Measurements from ENCODE around the gene TXNRD3.

The TXNRD3 gene

GRCh38 chr3:126571078-126571477, 83.8 kb downstream of the TXNRD3 start:
- H3K4me3 ChIP-seq (ENCODE audit: low read length), result no peak overlapping the region
- H3K79me2 ChIP-seq (ENCODE audit: control insufficient read depth, insufficient read depth, low read length), result no peaks in the 10 kb centered on the region
- no peak overlapping the region for H3K9ac ChIP-seq (ENCODE audit: low read length)
- H3K18ac ChIP-seq (ENCODE audit: low read length), result no peak overlapping the region
- H3K27me3 ChIP-seq (ENCODE audit: insufficient read depth, low read length, poor library complexity), result no peaks in the 10 kb centered on the region
- H4K5ac ChIP-seq (ENCODE audit: low read length), result no peak overlapping the region
- no peak overlapping the region for H2BK15ac ChIP-seq (replicated peaks; ENCODE audit: low read depth)
- no peaks in the 10 kb centered on the region for H3K36me3 ChIP-seq (ENCODE audit: control insufficient read depth, insufficient read depth, low read length)
- H2BK120ac ChIP-seq (ENCODE audit: low read depth, low read length), result no peak overlapping the region
- no peak overlapping the region for H2BK5ac ChIP-seq (ENCODE audit: low read length)
- no CpG with 5 or more reads among the region's 7 CpGs for WGBS (ENCODE audit: extremely low coverage, insufficient coverage, low lambda C conversion rate)
- H3K4ac ChIP-seq (ENCODE audit: low read depth, low read length), result no peak overlapping the region
- DNase-seq, result no peak
- H3K56ac ChIP-seq (ENCODE audit: low read length), result no peak overlapping the region
- no peak overlapping the region for H3K23ac ChIP-seq (ENCODE audit: low read length)
- H2AK5ac ChIP-seq (ENCODE audit: low read length), result no peak overlapping the region
- H3K79me1 ChIP-seq (ENCODE audit: low read length), result no peaks in the 10 kb centered on the region
- H3K4me2 ChIP-seq (ENCODE audit: low read length), result no peak overlapping the region
- no peak overlapping the region for H3K27ac ChIP-seq (ENCODE audit: low read depth, low read length)
- no peaks in the 10 kb centered on the region for H3K4me1 ChIP-seq (ENCODE audit: control insufficient read depth, low read depth, low read length)
- no peak overlapping the region for H4K8ac ChIP-seq (ENCODE audit: low read depth, low read length)

- peak; percentile 45 for DNase-seq
- Histone ChIP-seq H3K4me2 (ENCODE audit: low read length) (no peak overlapping the region), H2BK120ac (ENCODE audit: low read depth, low read length) (no peak overlapping the region), H3K4me3 (ENCODE audit: low read length) (no peak overlapping the region), H3K27me3 (ENCODE audit: insufficient read depth, low read length, poor library complexity) (no peaks in the 10 kb centered on the region), H3K4me1 (ENCODE audit: control insufficient read depth, low read depth, low read length) (no peaks in the 10 kb centered on the region), H3K23ac (ENCODE audit: low read length) (no peak overlapping the region), H4K8ac (ENCODE audit: low read depth, low read length) (no peak overlapping the region), H2BK5ac (ENCODE audit: low read length) (no peak overlapping the region), H3K18ac (ENCODE audit: low read length) (no peak overlapping the region), H3K27ac (ENCODE audit: low read depth, low read length) (no peak overlapping the region), H4K5ac (ENCODE audit: low read length) (no peak overlapping the region), H3K4ac (ENCODE audit: low read depth, low read length) (no peak overlapping the region), H2BK15ac (replicated peaks; ENCODE audit: low read depth) (no peak overlapping the region), H3K79me2 (ENCODE audit: control insufficient read depth, insufficient read depth, low read length) (no peaks in the 10 kb centered on the region), H3K56ac (ENCODE audit: low read length) (no peak overlapping the region), H2AK5ac (ENCODE audit: low read length) (no peak overlapping the region), H3K36me3 (ENCODE audit: control insufficient read depth, insufficient read depth, low read length) (no peaks in the 10 kb centered on the region), H3K9ac (ENCODE audit: low read length) (no peak overlapping the region), H3K79me1 (ENCODE audit: low read length) (no peaks in the 10 kb centered on the region)
- WGBS (ENCODE audit: extremely low coverage, insufficient coverage, low lambda C conversion rate), result no CpG with 5 or more reads among the region's 6 CpGs
Measured at GRCh38 chr3:126570103-126570541, 84.8 kb downstream of the TXNRD3 start.

GRCh38 chr3:126569390-126569975, 85.4 kb downstream of the TXNRD3 start:
- Histone ChIP-seq H3K79me2 (ENCODE audit: control insufficient read depth, insufficient read depth, low read length) (no peaks in the 10 kb centered on the region), H2BK5ac (ENCODE audit: low read length) (no peak overlapping the region), H3K9ac (ENCODE audit: low read length) (no peak overlapping the region), H3K23ac (ENCODE audit: low read length) (no peak overlapping the region), H3K4ac (ENCODE audit: low read depth, low read length) (no peak overlapping the region), H2BK15ac (replicated peaks; ENCODE audit: low read depth) (no peak overlapping the region), H3K4me3 (ENCODE audit: low read length) (no peak overlapping the region), H3K18ac (ENCODE audit: low read length) (no peak overlapping the region), H3K36me3 (ENCODE audit: control insufficient read depth, insufficient read depth, low read length) (no peaks in the 10 kb centered on the region), H2AK5ac (ENCODE audit: low read length) (no peak overlapping the region), H3K79me1 (ENCODE audit: low read length) (no peaks in the 10 kb centered on the region), H2BK120ac (ENCODE audit: low read depth, low read length) (no peak overlapping the region), H3K4me1 (ENCODE audit: control insufficient read depth, low read depth, low read length) (no peaks in the 10 kb centered on the region), H3K56ac (ENCODE audit: low read length) (no peak overlapping the region), H3K4me2 (ENCODE audit: low read length) (no peak overlapping the region), H3K27ac (ENCODE audit: low read depth, low read length) (no peak overlapping the region), H4K8ac (ENCODE audit: low read depth, low read length) (no peak overlapping the region), H3K27me3 (ENCODE audit: insufficient read depth, low read length, poor library complexity) (no peaks in the 10 kb centered on the region), H4K5ac (ENCODE audit: low read length) (no peak overlapping the region)
- no peak for DNase-seq
- WGBS (ENCODE audit: extremely low coverage, insufficient coverage, low lambda C conversion rate), result no CpG with 5 or more reads among the region's 9 CpGs

GRCh38 chr3:126568776-126569342, 86.1 kb downstream of the TXNRD3 start:
- Histone ChIP-seq H3K4ac (ENCODE audit: low read depth, low read length) (no peak overlapping the region), H3K27ac (ENCODE audit: low read depth, low read length) (no peak overlapping the region), H2BK15ac (replicated peaks; ENCODE audit: low read depth) (no peak overlapping the region), H3K18ac (ENCODE audit: low read length) (no peak overlapping the region), H3K56ac (ENCODE audit: low read length) (no peak overlapping the region), H4K5ac (ENCODE audit: low read length) (no peak overlapping the region), H2AK5ac (ENCODE audit: low read length) (no peak overlapping the region), H2BK120ac (ENCODE audit: low read depth, low read length) (no peak overlapping the region), H3K79me1 (ENCODE audit: low read length) (no peaks in the 10 kb centered on the region), H4K8ac (ENCODE audit: low read depth, low read length) (no peak overlapping the region), H3K79me2 (ENCODE audit: control insufficient read depth, insufficient read depth, low read length) (no peaks in the 10 kb centered on the region), H3K4me3 (ENCODE audit: low read length) (no peak overlapping the region), H3K23ac (ENCODE audit: low read length) (no peak overlapping the region), H3K4me1 (ENCODE audit: control insufficient read depth, low read depth, low read length) (no peaks in the 10 kb centered on the region), H3K36me3 (ENCODE audit: control insufficient read depth, insufficient read depth, low read length) (no peaks in the 10 kb centered on the region), H2BK5ac (ENCODE audit: low read length) (no peak overlapping the region), H3K4me2 (ENCODE audit: low read length) (no peak overlapping the region), H3K9ac (ENCODE audit: low read length) (no peak overlapping the region), H3K27me3 (ENCODE audit: insufficient read depth, low read length, poor library complexity) (no peaks in the 10 kb centered on the region)
- no peak for DNase-seq
- no CpG with 5 or more reads among the region's 3 CpGs for WGBS (ENCODE audit: extremely low coverage, insufficient coverage, low lambda C conversion rate)

- H3K4me1 ChIP-seq (ENCODE audit: control insufficient read depth, low read depth, low read length), result no peaks in the 10 kb centered on the region
- WGBS (ENCODE audit: extremely low coverage, insufficient coverage, low lambda C conversion rate), result no CpG with 5 or more reads among the region's 10 CpGs
- DNase-seq, result peak; percentile 42
- no peak overlapping the region for H2BK15ac ChIP-seq (replicated peaks; ENCODE audit: low read depth)
- H3K27me3 ChIP-seq (ENCODE audit: insufficient read depth, low read length, poor library complexity), result no peaks in the 10 kb centered on the region
- H3K9ac ChIP-seq (ENCODE audit: low read length), result no peak overlapping the region
- H2BK120ac ChIP-seq (ENCODE audit: low read depth, low read length), result no peak overlapping the region
- no peak overlapping the region for H3K27ac ChIP-seq (ENCODE audit: low read depth, low read length)
- H3K36me3 ChIP-seq (ENCODE audit: control insufficient read depth, insufficient read depth, low read length), result no peaks in the 10 kb centered on the region
- H3K4me3 ChIP-seq (ENCODE audit: low read length), result no peak overlapping the region
- no peak overlapping the region for H3K23ac ChIP-seq (ENCODE audit: low read length)
- H4K8ac ChIP-seq (ENCODE audit: low read depth, low read length), result no peak overlapping the region
- H2BK5ac ChIP-seq (ENCODE audit: low read length), result no peak overlapping the region
- no peak overlapping the region for H3K56ac ChIP-seq (ENCODE audit: low read length)
- no peak overlapping the region for H2AK5ac ChIP-seq (ENCODE audit: low read length)
- no peak overlapping the region for H3K18ac ChIP-seq (ENCODE audit: low read length)
- no peak overlapping the region for H4K5ac ChIP-seq (ENCODE audit: low read length)
- H3K79me1 ChIP-seq (ENCODE audit: low read length), result no peaks in the 10 kb centered on the region
- H3K4me2 ChIP-seq (ENCODE audit: low read length), result no peak overlapping the region
- no peaks in the 10 kb centered on the region for H3K79me2 ChIP-seq (ENCODE audit: control insufficient read depth, insufficient read depth, low read length)
- no peak overlapping the region for H3K4ac ChIP-seq (ENCODE audit: low read depth, low read length)
Measured at GRCh38 chr3:126567696-126568438, 87.1 kb downstream of the TXNRD3 start.

Data from mesendoderm (in vitro differentiated cells).